ENCODE results near the gene FADS2.

The FADS2 gene

DNA sequence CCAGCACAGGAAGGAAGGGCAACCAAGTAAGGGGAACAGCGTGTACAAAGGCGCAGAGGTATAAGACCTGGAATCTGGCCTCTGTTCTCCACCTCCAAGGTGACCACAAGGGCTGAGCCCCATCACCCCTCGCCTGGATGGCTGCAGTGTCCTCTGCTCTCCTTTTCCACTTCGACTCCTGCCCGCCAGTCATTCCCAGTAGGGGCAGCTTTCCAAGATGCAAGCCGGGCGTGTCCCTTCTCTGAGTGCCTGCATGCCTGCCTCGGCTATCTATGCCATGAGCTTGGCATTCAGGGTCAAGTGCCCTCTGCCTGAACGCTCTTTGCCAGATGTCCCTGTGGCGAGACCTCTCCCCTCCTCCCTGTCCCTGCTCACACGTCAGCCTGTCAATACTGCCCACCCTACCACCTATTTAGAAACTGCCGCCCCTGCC lies 46.3 kb downstream of the FADS2 start:
- Histone ChIP-seq H3F3A (ENCODE audit: control insufficient read depth, insufficient read depth) (0 out of 2 replicates have a peak, but pooled peaks cover 4% of the 10 kb centered on the region), H3K27me3 (ENCODE audit: control insufficient read depth, low read length) (no peaks in the 10 kb centered on the region)
- TF ChIP-seq, protein P1, sequence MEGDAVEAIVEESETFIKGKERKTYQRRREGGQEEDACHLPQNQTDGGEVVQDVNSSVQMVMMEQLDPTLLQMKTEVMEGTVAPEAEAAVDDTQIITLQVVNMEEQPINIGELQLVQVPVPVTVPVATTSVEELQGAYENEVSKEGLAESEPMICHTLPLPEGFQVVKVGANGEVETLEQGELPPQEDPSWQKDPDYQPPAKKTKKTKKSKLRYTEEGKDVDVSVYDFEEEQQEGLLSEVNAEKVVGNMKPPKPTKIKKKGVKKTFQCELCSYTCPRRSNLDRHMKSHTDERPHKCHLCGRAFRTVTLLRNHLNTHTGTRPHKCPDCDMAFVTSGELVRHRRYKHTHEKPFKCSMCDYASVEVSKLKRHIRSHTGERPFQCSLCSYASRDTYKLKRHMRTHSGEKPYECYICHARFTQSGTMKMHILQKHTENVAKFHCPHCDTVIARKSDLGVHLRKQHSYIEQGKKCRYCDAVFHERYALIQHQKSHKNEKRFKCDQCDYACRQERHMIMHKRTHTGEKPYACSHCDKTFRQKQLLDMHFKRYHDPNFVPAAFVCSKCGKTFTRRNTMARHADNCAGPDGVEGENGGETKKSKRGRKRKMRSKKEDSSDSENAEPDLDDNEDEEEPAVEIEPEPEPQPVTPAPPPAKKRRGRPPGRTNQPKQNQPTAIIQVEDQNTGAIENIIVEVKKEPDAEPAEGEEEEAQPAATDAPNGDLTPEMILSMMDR (IDR thresholded peaks at IDR 0.05; ENCODE audit: low read depth, low read length, poor library complexity, severe bottlenecking), result no peak
- TF ChIP-seq EZH2phosphoT487 (IDR thresholded peaks at IDR 0.05; ENCODE audit: borderline replicate concordance, low read length), result no peak

DNA sequence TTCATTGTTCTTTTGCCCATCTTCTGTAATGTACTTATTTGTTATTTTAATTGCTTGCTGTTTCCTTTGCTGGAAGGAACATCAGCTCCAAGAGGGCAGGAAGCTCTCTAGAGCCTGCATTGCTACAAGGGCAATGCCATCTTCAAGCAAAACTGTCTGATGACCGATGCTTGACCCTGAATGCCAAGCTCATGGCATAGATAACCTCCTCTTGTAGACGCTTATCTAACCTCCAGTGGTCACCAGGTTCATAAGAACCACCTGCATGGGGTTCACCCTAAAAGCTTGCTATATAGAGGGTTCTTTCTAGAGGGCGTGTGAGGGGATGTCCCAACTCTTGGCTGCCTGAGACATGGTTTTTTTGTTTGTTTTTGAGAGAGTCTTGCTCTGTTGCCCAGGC lies 46.8 kb downstream of the FADS2 start:
- H3K27ac ChIP-seq (ENCODE audit: low read depth, low read length), result no peak overlapping the region
- H3K4me2 ChIP-seq (ENCODE audit: low read length), result no peak overlapping the region
- no peak overlapping the region for H3K4me3 ChIP-seq (ENCODE audit: low read length)
- H3K9me3 ChIP-seq (ENCODE audit: control insufficient read depth, insufficient read depth, low read length), result no peaks in the 10 kb centered on the region
- no peak for TF ChIP-seq EZH2phosphoT487 (IDR thresholded peaks at IDR 0.05; ENCODE audit: borderline replicate concordance, low read length)
- TF ChIP-seq, protein P1 (IDR thresholded peaks at IDR 0.05; ENCODE audit: low read depth, low read length, poor library complexity, severe bottlenecking), result no peak
- 0 out of 2 replicates have a peak, but pooled peaks cover 4% of the 10 kb centered on the region for H3F3A ChIP-seq (ENCODE audit: control insufficient read depth, insufficient read depth)
- H4K20me1 ChIP-seq (ENCODE audit: control insufficient read depth, insufficient read depth, low read depth, low read length), result no peaks in the 10 kb centered on the region
- H3K9me2 ChIP-seq (replicated peaks; ENCODE audit: control insufficient read depth, low read length), result no peaks in the 10 kb centered on the region
- H3K36me3 ChIP-seq (ENCODE audit: control insufficient read depth, low read length), result peaks cover 20% of the 10 kb centered on the region
- peaks cover 17% of the 10 kb centered on the region for H3K79me2 ChIP-seq (ENCODE audit: control insufficient read depth, low read length)
- no peaks in the 10 kb centered on the region for H3K27me3 ChIP-seq (ENCODE audit: control insufficient read depth, low read length)
- peaks cover 33% of the 10 kb centered on the region for H3K4me1 ChIP-seq (ENCODE audit: control insufficient read depth, low read length)

More for the DNA sequence above, 46.3 kb downstream of the FADS2 start:
- no peaks in the 10 kb centered on the region for H3K9me3 ChIP-seq (ENCODE audit: control insufficient read depth, insufficient read depth, low read length)
- no peaks in the 10 kb centered on the region for H3K9me2 ChIP-seq (replicated peaks; ENCODE audit: control insufficient read depth, low read length)
- H3K4me2 ChIP-seq (ENCODE audit: low read length), result no peak overlapping the region
- peaks cover 12% of the 10 kb centered on the region for H3K79me2 ChIP-seq (ENCODE audit: control insufficient read depth, low read length)
- peaks cover 16% of the 10 kb centered on the region for H3K36me3 ChIP-seq (ENCODE audit: control insufficient read depth, low read length)
- H3K27ac ChIP-seq (ENCODE audit: low read depth, low read length), result no peak overlapping the region
- no peak overlapping the region for H3K4me3 ChIP-seq (ENCODE audit: low read length)
- H3K4me1 ChIP-seq (ENCODE audit: control insufficient read depth, low read length), result peaks cover 29% of the 10 kb centered on the region
- no peaks in the 10 kb centered on the region for H4K20me1 ChIP-seq (ENCODE audit: control insufficient read depth, insufficient read depth, low read depth, low read length)

DNA sequence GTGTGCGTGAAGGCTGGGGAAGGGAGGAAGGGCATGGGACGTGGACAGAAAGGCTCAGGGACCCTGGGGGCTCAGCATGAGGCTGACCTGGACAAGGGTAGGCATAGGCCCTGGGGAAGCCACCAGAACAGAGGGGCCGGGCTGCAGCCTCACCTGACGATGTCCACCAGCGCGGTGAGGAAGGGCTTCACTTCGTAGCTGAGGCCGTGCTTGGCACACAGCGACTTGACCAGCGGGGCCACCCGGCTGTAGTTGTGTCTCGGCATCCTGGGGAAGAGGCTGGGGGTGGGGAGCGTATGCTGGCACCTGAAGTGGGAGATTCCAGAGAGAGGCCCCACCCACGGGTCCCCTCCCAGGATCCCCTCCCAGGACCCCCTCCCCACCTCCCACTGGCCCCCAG lies 47.6 kb downstream of the FADS2 start:
- Histone ChIP-seq H3K4me3 (ENCODE audit: low read length) (no peak overlapping the region), H3K27ac (ENCODE audit: low read depth, low read length) (no peak overlapping the region), H3K36me3 (ENCODE audit: control insufficient read depth, low read length) (peaks cover 21% of the 10 kb centered on the region), H3K4me2 (ENCODE audit: low read length) (no peak overlapping the region), H4K20me1 (ENCODE audit: control insufficient read depth, insufficient read depth, low read depth, low read length) (no peaks in the 10 kb centered on the region), H3K27me3 (ENCODE audit: control insufficient read depth, low read length) (no peaks in the 10 kb centered on the region), H3K9me3 (ENCODE audit: control insufficient read depth, insufficient read depth, low read length) (no peaks in the 10 kb centered on the region), H3K4me1 (ENCODE audit: control insufficient read depth, low read length) (peaks cover 40% of the 10 kb centered on the region), H3K79me2 (ENCODE audit: control insufficient read depth, low read length) (peaks cover 18% of the 10 kb centered on the region), H3F3A (ENCODE audit: control insufficient read depth, insufficient read depth) (peaks cover 5% of the 10 kb centered on the region), H3K9me2 (replicated peaks; ENCODE audit: control insufficient read depth, low read length) (no peaks in the 10 kb centered on the region)
- TF ChIP-seq, protein P1 (IDR thresholded peaks at IDR 0.05; ENCODE audit: low read depth, low read length, poor library complexity, severe bottlenecking), result no peak
- TF ChIP-seq EZH2phosphoT487 (IDR thresholded peaks at IDR 0.05; ENCODE audit: borderline replicate concordance, low read length), result no peak
